HEK293 (cell line): ENCODE measurements around the gene GFM1.

Experiments
- CTCF ChIA-PET: fragments of 350-600 bp; formaldehyde crosslinking; extraction: SDS; loops from one replicate; lab custom pipeline; 2021; ENCODE audit warnings: antibody characterized with exemption; lab: Yijun Ruan, JAX
- POLR2A ChIA-PET: fragments of 300-600 bp; formaldehyde crosslinking; extraction: SDS; loops from one replicate; lab custom pipeline; 2020; ENCODE audit warnings: antibody characterized with exemption, inconsistent platforms; lab: Yijun Ruan, JAX
- H3K27ac ChIP-seq: fragments of 200-500 bp; sonication (Bioruptor generic); 2 replicates; pipeline ENCODE4 v1.5.1; 2014; ENCODE audit warnings: low read depth, low read length, control low read depth, inconsistent platforms; ENCODE audit errors: extremely low read depth
- H3K36me3 ChIP-seq, 2 experiments: fragments of 200-500 bp in 1 of 2; sonication (Bioruptor generic) in 1 of 2; 1 replicate in 1 of 2; 2 replicates in 1 of 2; pipeline ENCODE4 v1.5.1; 2014 to 2017; ENCODE audit warnings: inconsistent platforms in 2 of 2, low read length in 2 of 2; ENCODE audit not compliant: control insufficient read depth in 2 of 2, insufficient read depth in 1 of 2
- H3K4me1 ChIP-seq: fragments of 200-500 bp; sonication (Bioruptor generic); 2 replicates; pipeline ENCODE4 v1.5.1; 2014; ENCODE audit warnings: mild to moderate bottlenecking, low read length, inconsistent platforms; ENCODE audit not compliant: control insufficient read depth, insufficient read depth
- H3K4me3 ChIP-seq: 2 replicates; pipeline ENCODE4 v1.5.1; 2011; ENCODE audit warnings: low read depth, mild to moderate bottlenecking, control low read depth, low read length, moderate library complexity
- H3K9me3 ChIP-seq: fragments of 200-500 bp; sonication (Bioruptor generic); 2 replicates; pipeline ENCODE4 v1.5.1; 2014; ENCODE audit warnings: low read depth, low read length, inconsistent platforms; ENCODE audit not compliant: control insufficient read depth, insufficient read depth
- EGR2 ChIP-seq: fragments of 450-650 bp; formaldehyde crosslinking; IDR thresholded peaks from 2 replicates; pipeline ENCODE4 v1.5.1; 2016; ENCODE audit warnings: low read depth, missing biosample characterization, missing genetic modification characterization
- KLF8 ChIP-seq: fragments of 450-650 bp; formaldehyde crosslinking; IDR thresholded peaks from 2 replicates; pipeline ENCODE4 v1.5.1; 2016; ENCODE audit warnings: missing biosample characterization, missing genetic modification characterization
- SP7 ChIP-seq: fragments of 450-650 bp; formaldehyde crosslinking; IDR thresholded peaks from 2 replicates; pipeline ENCODE4 v1.5.1; 2016; ENCODE audit warnings: missing biosample characterization, missing genetic modification characterization
- ZBTB44 ChIP-seq: fragments of 450-650 bp; IDR thresholded peaks from 2 replicates; pipeline ENCODE4 v1.5.1; 2018; ENCODE audit warnings: missing biosample characterization, mild to moderate bottlenecking, missing genetic modification characterization
- ZNF114 ChIP-seq: fragments of 450-650 bp; formaldehyde crosslinking; IDR thresholded peaks from 2 replicates; pipeline ENCODE4 v1.5.0; 2017; ENCODE audit warnings: missing biosample characterization, missing genetic modification characterization
- ZNF175 ChIP-seq: fragments of 450-650 bp; formaldehyde crosslinking; IDR thresholded peaks from 2 replicates; pipeline ENCODE4 v1.5.1; 2016; ENCODE audit warnings: missing biosample characterization, missing genetic modification characterization
- ZNF202 ChIP-seq: fragments of 450-650 bp; formaldehyde crosslinking; IDR thresholded peaks from 2 replicates; pipeline ENCODE4 v1.5.1; 2016; ENCODE audit warnings: missing biosample characterization, missing genetic modification characterization, borderline replicate concordance
- ZNF561 ChIP-seq: fragments of 450-650 bp; IDR thresholded peaks from 2 replicates; pipeline ENCODE4 v1.5.1; 2018; ENCODE audit warnings: missing biosample characterization, missing genetic modification characterization, borderline replicate concordance
- ZNF596 ChIP-seq: fragments of 450-650 bp; IDR thresholded peaks from 2 replicates; pipeline ENCODE4 v1.5.0; 2018; ENCODE audit warnings: missing biosample characterization, mild to moderate bottlenecking, missing genetic modification characterization, moderate library complexity
- ZNF704 ChIP-seq: fragments of 450-650 bp; formaldehyde crosslinking; IDR thresholded peaks from 2 replicates; pipeline ENCODE4 v1.5.1; 2016; ENCODE audit warnings: missing biosample characterization, missing genetic modification characterization
- ZSCAN18 ChIP-seq: fragments of 450-650 bp; formaldehyde crosslinking; IDR thresholded peaks from 2 replicates; pipeline ENCODE4 v1.5.1; 2016; ENCODE audit warnings: missing biosample characterization, missing genetic modification characterization

GFM1 gene

GRCh38 chr3:158739078-158739477, 94.8 kb downstream of the GFM1 start:
- POLR2A ChIA-PET, result no interaction called here
- TF ChIP-seq KLF8 (no peak), ZNF202 (tag by site-specific recombination) (no peak), ZSCAN18 (tag by site-specific recombination) (no peak)
- H3K4me1 ChIP-seq, result no peaks in the 10 kb centered on the region
- peaks cover 0 to 2% of the 10 kb centered on the region in 2 experiments; a peak in 1 of 3 replicates for H3K36me3 ChIP-seq
- H3K9me3 ChIP-seq, result no peaks in the 10 kb centered on the region
- CTCF ChIA-PET, result no interaction called here
- H3K27ac ChIP-seq, result no peak overlapping the region
- no peak overlapping the region for H3K4me3 ChIP-seq

GRCh38 chr3:158739661-158740060, 95.3 kb downstream of the GFM1 start:
- CTCF ChIA-PET, result no interaction called here
- no peaks in the 10 kb centered on the region for H3K4me1 ChIP-seq
- no peak overlapping the region for H3K4me3 ChIP-seq
- H3K36me3 ChIP-seq, result peaks cover 0 to 2% of the 10 kb centered on the region in 2 experiments; a peak in 1 of 3 replicates
- H3K9me3 ChIP-seq, result no peaks in the 10 kb centered on the region
- H3K27ac ChIP-seq, result no peak overlapping the region
- TF ChIP-seq ZBTB44 (tag by site-specific recombination) (no peak), EGR2 (tag by site-specific recombination) (no peak), ZNF561 (no peak), SP7 (tag by site-specific recombination) (no peak), ZNF596 (tag by site-specific recombination) (no peak), ZNF175 (tag by site-specific recombination) (no peak), ZNF704 (tag by site-specific recombination) (no peak), ZNF114 (no peak)
- POLR2A ChIA-PET, result no interaction called here
